ENCODE results near the gene NR1D2.

NR1D2 gene

GRCh38 chr3:23968463-23969184 lies 23.5 kb downstream of the NR1D2 start:
- no peak for DNase-seq

- DNase-seq: no peak
These were observed 24.3 kb downstream of the NR1D2 start for GRCh38 chr3:23969393-23969792.

GRCh38 chr3:23971684-23972083 lies 26.6 kb downstream of the NR1D2 start:
- no peak for DNase-seq

GRCh38 chr3:23976555-23976954 lies 31.5 kb downstream of the NR1D2 start:
- DNase-seq: no peak

GRCh38 chr3:23979569-23979968 lies 34.5 kb downstream of the NR1D2 start:
- no peak for DNase-seq

GRCh38 chr3:23981136-23981535 lies 36.0 kb downstream of the NR1D2 start:
- DNase-seq: no peak

- no peak for DNase-seq
These were observed 36.9 kb downstream of the NR1D2 start for GRCh38 chr3:23981955-23982354.

GRCh38 chr3:23984934-23985333 lies 39.8 kb downstream of the NR1D2 start:
- no peak for DNase-seq

- no peak for DNase-seq
These were observed 40.9 kb downstream of the NR1D2 start for GRCh38 chr3:23985747-23986544.

- DNase-seq: no peak
These were observed 42.3 kb downstream of the NR1D2 start for GRCh38 chr3:23987356-23987755.

- DNase-seq: no peak
These were observed 46.2 kb downstream of the NR1D2 start for GRCh38 chr3:23991306-23991682.

- DNase-seq: peak; percentile 9
These were observed 46.9 kb downstream of the NR1D2 start for GRCh38 chr3:23991683-23992628.

GRCh38 chr3:23993556-23994243 lies 48.6 kb downstream of the NR1D2 start:
- no peak for DNase-seq

- no peak for DNase-seq
These were observed 49.1 kb downstream of the NR1D2 start for GRCh38 chr3:23994244-23994569.

- DNase-seq: no peak
These were observed 50.1 kb downstream of the NR1D2 start for GRCh38 chr3:23995219-23995618.

- no peak for DNase-seq
These were observed 51.0 kb downstream of the NR1D2 start for GRCh38 chr3:23996095-23996524.

- DNase-seq: no peak
These were observed 54.0 kb downstream of the NR1D2 start for GRCh38 chr3:23999012-23999641.

GRCh38 chr3:24002129-24002528 lies 57.0 kb downstream of the NR1D2 start:
- no peak for DNase-seq

- no peak for DNase-seq
These were observed 58.4 kb downstream of the NR1D2 start for GRCh38 chr3:24003466-24003865.

- DNase-seq: no peak
These were observed 59.3 kb downstream of the NR1D2 start for GRCh38 chr3:24004171-24004938.

- no peak for DNase-seq
These were observed 60.6 kb downstream of the NR1D2 start for GRCh38 chr3:24005669-24006068.
